BLaER1 (cell line): ENCODE data around the gene HSPB6.

ENCODE experiments used
- H3K27ac ChIP-seq: shearing (Covaris generic); formaldehyde crosslinking; 2 replicates; pipeline ENCODE4 v1.8.1; 2022
- H3K27me3 ChIP-seq: shearing (Covaris generic); formaldehyde crosslinking; 2 replicates; pipeline ENCODE4 v1.8.1; 2022
- H3K36me3 ChIP-seq: shearing (Covaris generic); formaldehyde crosslinking; 2 replicates; pipeline ENCODE4 v1.8.1; 2022
- H3K4me1 ChIP-seq: shearing (Covaris generic); formaldehyde crosslinking; 2 replicates; pipeline ENCODE4 v1.8.1; 2022
- H3K4me2 ChIP-seq: shearing (Covaris generic); formaldehyde crosslinking; 2 replicates; pipeline ENCODE4 v1.8.1; 2022
- H3K4me3 ChIP-seq: shearing (Covaris generic); formaldehyde crosslinking; 2 replicates; pipeline ENCODE4 v1.8.1; 2022
- H3K9ac ChIP-seq: shearing (Covaris generic); formaldehyde crosslinking; 2 replicates; pipeline ENCODE4 v1.8.1; 2022
- H3K9me3 ChIP-seq: shearing (Covaris generic); formaldehyde crosslinking; 2 replicates; pipeline ENCODE4 v1.8.1; 2022
- H4K20me1 ChIP-seq: shearing (Covaris generic); formaldehyde crosslinking; 2 replicates; pipeline ENCODE4 v1.8.1; 2022
- Cebpa-rat ChIP-seq: shearing (Covaris generic); IDR thresholded peaks from 2 replicates; pipeline ENCODE4 v1.8.1; 2022

Gene HSPB6

DNA sequence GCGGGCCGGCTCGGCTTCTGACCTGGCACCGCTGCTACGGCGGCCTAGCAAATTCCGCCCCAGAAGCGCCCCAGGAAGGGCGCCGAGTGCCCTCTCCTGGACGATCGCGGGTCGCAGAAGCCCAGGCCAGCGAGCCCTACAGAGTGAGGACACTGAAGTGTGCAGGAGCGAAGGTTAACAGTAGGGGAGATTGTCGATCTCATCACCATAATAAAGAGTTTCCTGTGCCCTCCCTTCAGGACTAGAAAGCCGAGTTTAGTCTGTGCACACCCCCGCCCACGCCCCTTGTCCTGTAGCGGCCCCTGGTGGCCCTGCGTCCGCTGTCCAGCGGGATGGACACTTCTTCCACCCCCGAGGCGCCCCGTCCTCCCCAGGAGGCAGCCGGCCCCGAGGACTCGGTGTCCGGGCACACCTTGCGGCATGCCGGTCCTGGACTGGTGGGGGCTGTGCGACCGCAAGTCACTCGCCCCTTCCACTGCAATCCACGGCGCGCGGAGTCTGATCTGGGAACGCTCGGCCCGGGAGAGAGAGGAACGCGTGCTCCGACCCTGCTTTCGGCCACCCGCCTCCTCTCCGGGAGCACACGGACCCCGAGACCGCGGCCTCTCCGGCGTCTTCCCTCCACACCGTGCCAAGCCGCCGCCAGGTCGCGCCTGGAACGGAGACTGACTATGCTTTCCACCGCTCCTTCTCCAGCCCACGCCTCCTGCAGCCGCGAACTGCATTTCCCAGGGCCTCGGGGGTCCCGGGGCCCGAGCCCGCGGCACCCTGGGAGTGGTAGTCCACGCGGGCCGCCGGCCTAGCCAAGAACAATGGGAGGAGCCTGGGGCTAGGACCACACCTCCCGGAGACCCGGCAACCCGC lies 39.8 kb downstream of the HSPB6 start:
- Histone ChIP-seq H4K20me1 (peaks cover 40% of the 10 kb centered on the region), H3K9ac (peak overlapping the region; percentile 95), H3K4me3 (peak overlapping the region; percentile 76), H3K9me3 (no peaks in the 10 kb centered on the region), H3K27me3 (0 out of 2 replicates have a peak, but pooled peaks cover 3% of the 10 kb centered on the region), H3K36me3 (peaks cover 26% of the 10 kb centered on the region), H3K4me1 (peaks cover 48% of the 10 kb centered on the region), H3K27ac (peak overlapping the region; percentile 95), H3K4me2 (peak overlapping the region; percentile 97)
- TF ChIP-seq Cebpa-rat: no peak

- Histone ChIP-seq H3K4me1 (peaks cover 49% of the 10 kb centered on the region), H3K9me3 (no peaks in the 10 kb centered on the region), H3K4me2 (peak overlapping the region; percentile 97), H3K9ac (peak overlapping the region; percentile 95), H3K27ac (peak overlapping the region; percentile 95), H3K27me3 (0 out of 2 replicates have a peak, but pooled peaks cover 3% of the 10 kb centered on the region), H4K20me1 (peaks cover 31% of the 10 kb centered on the region), H3K36me3 (peaks cover 18% of the 10 kb centered on the region), H3K4me3 (peak overlapping the region; percentile 76)
- TF ChIP-seq Cebpa-rat: no peak
Measured at GRCh38 chr19:35715981-35716800, 40.6 kb downstream of the HSPB6 start.

DNA sequence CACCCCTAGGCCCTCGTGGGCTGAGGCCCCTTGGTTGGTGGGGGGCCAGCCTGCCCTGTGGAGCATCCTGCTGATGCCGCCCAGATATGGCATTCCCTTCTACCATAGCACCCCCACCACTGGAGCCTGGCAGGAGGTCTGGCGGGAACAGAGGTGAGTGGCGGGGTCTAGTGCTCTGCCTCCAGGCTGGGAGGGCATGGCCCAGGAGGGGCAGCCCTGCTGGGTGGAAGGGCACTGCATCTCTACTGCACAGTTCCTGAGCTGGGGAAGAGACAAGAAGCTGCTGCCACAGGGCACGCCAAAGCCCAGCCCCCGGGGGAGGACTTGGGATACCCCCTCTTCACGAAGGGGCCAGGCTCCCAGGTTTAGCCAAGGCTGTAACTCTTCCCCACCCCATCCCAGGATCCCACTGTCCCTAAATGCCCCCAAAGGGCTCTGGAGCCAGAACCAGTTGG lies 41.4 kb downstream of the HSPB6 start:
- peaks cover 49% of the 10 kb centered on the region for H3K4me1 ChIP-seq
- peaks cover 27% of the 10 kb centered on the region for H4K20me1 ChIP-seq
- peaks cover 12% of the 10 kb centered on the region for H3K36me3 ChIP-seq
- peak overlapping the region; percentile 97 for H3K4me2 ChIP-seq
- 0 out of 2 replicates have a peak, but pooled peaks cover 3% of the 10 kb centered on the region for H3K27me3 ChIP-seq
- H3K27ac ChIP-seq: peak overlapping the region; percentile 95; the same call in 1 of the 2 replicates
- peak overlapping the region; percentile 76 for H3K4me3 ChIP-seq
- no peak for TF ChIP-seq Cebpa-rat
- peak overlapping the region; percentile 95 for H3K9ac ChIP-seq
- no peaks in the 10 kb centered on the region for H3K9me3 ChIP-seq

DNA sequence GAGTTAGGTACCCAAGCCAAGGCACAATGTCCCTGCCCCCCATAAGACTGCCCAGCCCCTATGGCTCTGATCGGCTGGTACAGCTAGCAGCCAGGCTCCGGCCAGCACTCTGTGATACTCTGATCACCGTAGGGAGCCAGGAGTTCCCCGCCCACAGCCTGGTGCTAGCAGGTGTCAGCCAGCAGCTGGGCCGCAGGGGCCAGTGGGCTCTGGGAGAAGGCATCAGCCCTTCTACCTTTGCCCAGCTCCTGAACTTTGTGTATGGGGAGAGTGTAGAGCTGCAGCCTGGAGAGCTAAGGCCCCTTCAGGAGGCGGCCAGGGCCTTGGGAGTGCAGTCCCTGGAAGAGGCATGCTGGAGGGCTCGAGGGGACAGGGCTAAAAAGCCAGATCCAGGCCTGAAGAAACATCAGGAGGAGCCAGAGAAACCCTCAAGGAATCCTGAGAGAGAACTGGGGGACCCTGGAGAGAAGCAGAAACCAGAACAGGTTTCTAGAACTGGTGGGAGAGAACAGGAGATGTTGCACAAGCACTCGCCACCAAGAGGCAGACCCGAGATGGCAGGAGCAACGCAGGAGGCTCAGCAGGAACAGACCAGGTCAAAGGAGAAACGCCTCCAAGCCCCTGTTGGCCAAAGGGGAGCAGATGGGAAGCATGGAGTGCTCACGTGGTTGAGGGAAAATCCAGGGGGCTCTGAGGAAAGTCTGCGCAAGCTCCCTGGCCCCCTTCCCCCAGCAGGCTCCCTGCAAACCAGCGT lies 42.1 kb downstream of the HSPB6 start:
- Histone ChIP-seq H3K9me3 (no peaks in the 10 kb centered on the region), H3K4me1 (peaks cover 47% of the 10 kb centered on the region), H3K4me3 (peak overlapping the region; percentile 76; the same call in 1 of the 2 replicates), H3K27me3 (0 out of 2 replicates have a peak, but pooled peaks cover 3% of the 10 kb centered on the region), H4K20me1 (peaks cover 23% of the 10 kb centered on the region), H3K27ac (no peak overlapping the region), H3K36me3 (peaks cover 6% of the 10 kb centered on the region), H3K4me2 (peak overlapping the region; percentile 97), H3K9ac (no peak overlapping the region)
- 0 out of 2 replicates have a peak, but pooled peaks have one; percentile 35 for TF ChIP-seq Cebpa-rat

GRCh38 chr19:35713904-35714495 lies 42.8 kb downstream of the HSPB6 start:
- no peaks in the 10 kb centered on the region for H3K9me3 ChIP-seq
- H3K27me3 ChIP-seq: 0 out of 2 replicates have a peak, but pooled peaks cover 3% of the 10 kb centered on the region
- H3K9ac ChIP-seq: peak overlapping the region; percentile 19; the same call in 1 of the 2 replicates
- no peak overlapping the region for H3K4me2 ChIP-seq
- H3K27ac ChIP-seq: no peak overlapping the region
- H3K4me3 ChIP-seq: no peak overlapping the region
- no peak for TF ChIP-seq Cebpa-rat
- H4K20me1 ChIP-seq: peaks cover 15% of the 10 kb centered on the region
- peaks cover 39% of the 10 kb centered on the region for H3K4me1 ChIP-seq
- H3K36me3 ChIP-seq: no peaks in the 10 kb centered on the region

DNA sequence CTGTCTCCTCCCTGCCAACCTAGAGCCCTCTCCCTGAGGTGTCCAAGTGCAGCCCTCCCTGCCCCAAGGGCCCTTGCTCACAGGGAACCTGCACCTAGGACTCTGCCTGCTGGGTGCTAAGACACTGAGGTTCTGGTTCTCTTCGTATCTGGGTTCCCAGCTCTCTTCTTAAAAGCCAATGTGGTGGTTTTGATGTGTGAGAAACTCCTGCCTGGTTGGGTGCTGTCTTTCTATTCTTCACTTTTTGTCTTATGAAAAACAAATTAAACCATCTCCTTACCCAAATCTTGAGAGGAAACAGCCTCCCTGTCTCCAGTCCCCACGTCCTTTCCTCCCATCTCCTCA lies 43.4 kb downstream of the HSPB6 start:
- Histone ChIP-seq H3K4me2 (no peak overlapping the region), H3K4me3 (no peak overlapping the region), H3K27me3 (0 out of 2 replicates have a peak, but pooled peaks cover 3% of the 10 kb centered on the region), H3K9ac (peak overlapping the region; percentile 19; the same call in 1 of the 2 replicates), H4K20me1 (peaks cover 10% of the 10 kb centered on the region), H3K4me1 (peaks cover 35% of the 10 kb centered on the region), H3K9me3 (no peaks in the 10 kb centered on the region), H3K27ac (no peak overlapping the region), H3K36me3 (no peaks in the 10 kb centered on the region)
- no peak for TF ChIP-seq Cebpa-rat

GRCh38 chr19:35712567-35713505 lies 44.0 kb downstream of the HSPB6 start:
- H3K4me3 ChIP-seq: no peak overlapping the region
- no peak for TF ChIP-seq Cebpa-rat
- H3K27ac ChIP-seq: peak overlapping the region; percentile 3; the same call in 1 of the 2 replicates
- H3K9ac ChIP-seq: no peak overlapping the region
- peak overlapping the region; percentile 49 for H3K4me2 ChIP-seq
- 0 out of 2 replicates have a peak, but pooled peaks cover 3% of the 10 kb centered on the region for H3K27me3 ChIP-seq
- H3K9me3 ChIP-seq: no peaks in the 10 kb centered on the region
- no peaks in the 10 kb centered on the region for H3K36me3 ChIP-seq
- H3K4me1 ChIP-seq: peaks cover 35% of the 10 kb centered on the region
- H4K20me1 ChIP-seq: peaks cover 6% of the 10 kb centered on the region; the same call in 1 of the 2 replicates
